A673 (cell line): Measurements from ENCODE around the gene KCNQ1OT1.

Experiments
- CTCF ChIP-seq: fragments of 300-800, 200-600 bp; sonication (generic); conservative IDR thresholded peaks from 2 replicates; pipeline ENCODE4 v1.5.1; 2017; ENCODE audit warnings: low read depth, mild to moderate bottlenecking, antibody characterized with exemption, low read length, moderate library complexity, mixed read lengths
- EZH2 ChIP-seq: fragments of 200-600 bp; sonication (generic); IDR thresholded peaks from 2 replicates; pipeline ENCODE4 v1.6.1; 2017; ENCODE audit warnings: borderline replicate concordance, low read depth, mild to moderate bottlenecking, mixed read lengths, antibody characterized with exemption, low read length; ENCODE audit not compliant: poor library complexity, severe bottlenecking

DNA sequence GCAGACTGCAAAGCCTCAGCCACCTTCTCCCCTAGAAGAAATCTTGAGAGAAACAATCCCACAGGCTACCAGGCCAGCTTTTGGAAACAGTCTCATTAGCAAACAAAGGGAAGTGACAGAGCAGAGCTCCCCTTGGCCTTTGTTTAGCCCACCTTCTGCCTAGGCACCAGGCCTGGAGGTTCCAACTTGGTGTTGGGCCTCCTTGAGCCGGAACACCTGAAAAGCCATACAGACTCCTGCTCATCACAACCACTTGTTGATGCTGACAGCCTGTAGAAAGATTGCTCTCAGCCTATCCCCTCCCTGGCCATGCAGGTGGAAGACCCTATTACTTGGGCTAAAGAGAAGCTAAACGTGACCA lies 26.6 kb downstream of the KCNQ1OT1 start:
- TF ChIP-seq CTCF, result no peak
- no peak for TF ChIP-seq EZH2
